Rectal smooth muscle tissue (tissue), 1 donor: ENCODE measurements around the gene CHST11.
"Not testable (repeated sequence)": the region's sequence is repeated elsewhere in the genome, so short reads cannot be mapped to it uniquely, and the experiment has no call there.

Experiments
- H3K27ac ChIP-seq: one replicate; pipeline ENCODE4 v1.7.0; 2013; ENCODE audit warnings: low read depth, low read length, inconsistent platforms
- H3K27me3 ChIP-seq: one replicate; pipeline ENCODE4 v1.7.0; 2013; ENCODE audit warnings: low read length; ENCODE audit not compliant: control insufficient read depth, insufficient read depth
- H3K36me3 ChIP-seq: one replicate; pipeline ENCODE4 v1.7.0; 2013; ENCODE audit warnings: low read length; ENCODE audit not compliant: control insufficient read depth, insufficient read depth
- H3K4me1 ChIP-seq: one replicate; pipeline ENCODE4 v1.7.0; 2013; ENCODE audit warnings: low read length; ENCODE audit not compliant: control insufficient read depth, insufficient read depth
- H3K4me3 ChIP-seq: one replicate; pipeline ENCODE4 v1.7.0; 2013; ENCODE audit warnings: low read length
- H3K9ac ChIP-seq: one replicate; pipeline ENCODE4 v1.7.0; 2013; ENCODE audit warnings: low read length

CHST11 gene

DNA sequence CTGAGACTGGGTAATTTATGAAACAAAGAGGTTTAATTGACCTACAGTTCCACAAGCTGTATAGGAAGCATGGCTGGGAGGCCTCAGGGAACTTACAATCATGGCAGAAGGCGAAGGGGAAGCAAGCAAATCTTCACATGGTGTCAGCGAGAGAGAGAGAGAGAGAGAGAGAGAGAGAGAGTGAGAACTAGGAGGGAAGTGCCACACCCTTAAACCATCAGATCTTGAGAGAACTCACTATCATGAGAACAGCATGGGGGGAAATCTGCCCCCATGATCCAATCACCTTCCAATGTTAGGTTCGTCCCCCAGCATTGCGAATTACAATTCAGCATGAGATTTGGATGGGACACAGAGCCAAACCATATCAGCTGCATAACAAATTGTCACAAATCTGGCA, 96.7 kb downstream of the CHST11 start:
- Histone ChIP-seq H3K27me3 (no peaks in the 10 kb centered on the region), H3K36me3 (no peaks in the 10 kb centered on the region), H3K4me1 (no peaks in the 10 kb centered on the region), H3K27ac (no peak overlapping the region), H3K4me3 (no peak overlapping the region), H3K9ac (no peak overlapping the region)

DNA sequence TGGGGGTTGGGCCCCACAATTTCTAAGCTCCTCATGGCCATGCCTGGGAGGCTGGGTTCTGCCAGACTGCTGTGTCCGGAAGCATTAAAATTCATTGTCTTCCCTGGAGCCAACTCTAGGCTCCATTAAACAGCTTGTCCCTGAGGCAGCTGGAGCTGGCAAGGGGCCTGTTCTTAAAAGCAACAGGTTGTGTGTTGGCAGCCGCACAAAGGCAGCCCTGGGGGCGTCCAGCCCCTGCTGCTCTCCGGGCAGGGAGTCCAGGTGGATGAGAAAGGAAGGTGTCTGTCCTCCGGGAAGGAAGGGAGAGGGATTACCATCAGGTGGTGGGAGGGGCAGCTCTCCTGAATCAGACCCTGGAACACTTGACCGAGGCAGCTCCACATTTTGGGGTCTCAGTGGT, 98.9 kb downstream of the CHST11 start:
- H3K4me3 ChIP-seq: no peak overlapping the region
- no peaks in the 10 kb centered on the region for H3K36me3 ChIP-seq
- no peaks in the 10 kb centered on the region for H3K4me1 ChIP-seq
- H3K9ac ChIP-seq: no peak overlapping the region
- H3K27ac ChIP-seq: no peak overlapping the region
- H3K27me3 ChIP-seq: no peaks in the 10 kb centered on the region

DNA sequence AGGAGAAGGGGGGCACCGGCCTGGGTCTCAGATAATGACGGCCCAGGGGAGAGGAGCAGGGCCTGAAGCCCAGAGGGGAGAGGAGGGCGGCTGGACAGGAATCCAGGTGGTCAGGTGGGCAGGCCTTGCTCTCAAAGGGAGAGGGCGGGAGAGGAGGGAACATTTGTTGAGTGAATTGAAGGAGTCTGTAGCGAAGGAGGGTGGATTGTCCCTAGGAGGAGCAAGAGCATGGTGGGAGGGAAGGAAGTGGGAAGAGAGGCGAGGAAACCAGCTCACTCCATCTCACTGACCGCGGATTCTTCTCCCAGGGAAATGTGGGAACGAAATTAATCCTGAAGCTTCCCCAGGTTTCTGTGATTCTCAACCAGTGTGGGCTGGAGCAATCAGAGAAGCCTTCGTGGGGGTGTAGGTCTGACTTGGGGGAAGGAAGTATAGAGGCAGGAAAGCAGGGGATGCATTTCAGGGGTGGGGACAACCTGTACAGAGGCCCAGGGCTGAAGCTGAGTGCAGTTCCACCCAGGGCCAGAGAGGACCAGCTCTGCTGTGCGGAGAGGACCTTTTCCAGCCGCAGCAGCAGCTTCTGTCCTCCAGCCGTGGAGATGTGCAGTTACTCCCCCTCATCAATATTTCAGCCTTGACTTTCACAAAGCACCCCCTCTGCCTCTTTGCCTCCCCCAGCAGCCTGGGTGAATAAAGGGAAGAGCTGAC, 100.9 kb downstream of the CHST11 start:
- Histone ChIP-seq H3K27ac (no peak overlapping the region), H3K36me3 (no peaks in the 10 kb centered on the region), H3K9ac (no peak overlapping the region), H3K4me3 (no peak overlapping the region), H3K27me3 (no peaks in the 10 kb centered on the region), H3K4me1 (no peaks in the 10 kb centered on the region)

DNA sequence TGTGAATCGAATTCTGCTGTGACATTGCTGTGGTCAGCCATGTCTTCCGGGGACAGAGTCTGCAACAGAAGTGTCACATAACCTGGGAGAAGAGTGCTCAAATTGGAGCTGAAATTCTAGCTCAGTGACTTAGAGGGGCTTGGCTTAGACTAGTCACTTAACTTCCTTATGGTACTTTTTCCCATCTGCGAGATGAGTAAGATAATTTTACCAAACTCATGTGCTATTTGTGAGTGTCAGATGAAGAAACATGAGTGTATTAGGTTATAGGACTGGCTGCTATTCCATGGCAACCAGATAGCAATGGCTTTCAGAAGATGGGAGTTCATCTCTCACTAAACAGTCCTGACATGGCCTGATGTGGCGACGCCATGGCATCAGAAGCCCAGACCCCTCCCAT, 104.1 kb downstream of the CHST11 start:
- no peak overlapping the region for H3K9ac ChIP-seq
- no peak overlapping the region for H3K4me3 ChIP-seq
- H3K27ac ChIP-seq: no peak overlapping the region
- no peaks in the 10 kb centered on the region for H3K36me3 ChIP-seq
- peaks cover 4% of the 10 kb centered on the region for H3K4me1 ChIP-seq
- no peaks in the 10 kb centered on the region for H3K27me3 ChIP-seq

DNA sequence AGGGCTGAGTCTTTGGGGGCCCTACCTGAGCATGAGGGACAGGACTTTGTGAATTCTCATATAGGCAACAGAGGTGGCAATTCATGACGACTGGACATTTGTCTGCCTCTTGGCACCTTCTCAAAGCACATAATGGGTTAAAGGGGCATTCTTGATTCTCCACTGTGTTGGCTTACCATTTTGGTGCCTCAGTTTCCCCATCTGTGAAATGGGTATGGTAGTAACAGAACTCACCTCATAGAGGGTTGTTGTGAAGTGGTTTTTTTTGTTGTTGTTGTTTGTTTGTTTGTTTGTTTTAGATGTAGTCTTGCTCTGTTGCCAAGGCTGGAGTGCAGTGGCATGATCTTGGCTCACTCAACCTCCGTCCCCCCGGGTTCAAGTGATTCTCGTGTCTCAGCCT, 106.0 kb downstream of the CHST11 start:
- Histone ChIP-seq H3K4me1 (peaks cover 4% of the 10 kb centered on the region), H3K27me3 (no peaks in the 10 kb centered on the region), H3K4me3 (no peak overlapping the region), H3K9ac (no peak overlapping the region), H3K27ac (no peak overlapping the region), H3K36me3 (no peaks in the 10 kb centered on the region)

DNA sequence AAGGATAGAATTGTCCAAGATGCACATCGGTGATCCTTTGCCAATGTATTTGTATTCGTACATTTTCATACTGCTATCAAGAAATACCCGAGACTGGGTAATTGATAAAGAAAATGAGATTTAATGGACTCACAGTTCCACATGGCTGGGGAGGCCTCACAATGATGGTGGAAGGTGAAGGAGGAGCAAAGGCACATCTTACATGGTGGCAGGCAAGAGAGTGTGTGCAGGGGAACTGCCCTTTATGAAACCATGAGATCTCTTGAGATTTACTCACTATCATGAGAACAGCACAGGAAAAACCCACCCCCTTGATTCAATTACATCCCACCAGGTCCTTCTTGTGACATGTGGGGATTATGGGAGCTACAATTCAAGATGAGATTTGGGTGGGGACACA, 107.9 kb downstream of the CHST11 start:
- not testable (repeated sequence) for H3K27me3 ChIP-seq, H3K36me3 ChIP-seq, H3K9ac ChIP-seq, H3K4me1 ChIP-seq, H3K27ac ChIP-seq, H3K4me3 ChIP-seq

DNA sequence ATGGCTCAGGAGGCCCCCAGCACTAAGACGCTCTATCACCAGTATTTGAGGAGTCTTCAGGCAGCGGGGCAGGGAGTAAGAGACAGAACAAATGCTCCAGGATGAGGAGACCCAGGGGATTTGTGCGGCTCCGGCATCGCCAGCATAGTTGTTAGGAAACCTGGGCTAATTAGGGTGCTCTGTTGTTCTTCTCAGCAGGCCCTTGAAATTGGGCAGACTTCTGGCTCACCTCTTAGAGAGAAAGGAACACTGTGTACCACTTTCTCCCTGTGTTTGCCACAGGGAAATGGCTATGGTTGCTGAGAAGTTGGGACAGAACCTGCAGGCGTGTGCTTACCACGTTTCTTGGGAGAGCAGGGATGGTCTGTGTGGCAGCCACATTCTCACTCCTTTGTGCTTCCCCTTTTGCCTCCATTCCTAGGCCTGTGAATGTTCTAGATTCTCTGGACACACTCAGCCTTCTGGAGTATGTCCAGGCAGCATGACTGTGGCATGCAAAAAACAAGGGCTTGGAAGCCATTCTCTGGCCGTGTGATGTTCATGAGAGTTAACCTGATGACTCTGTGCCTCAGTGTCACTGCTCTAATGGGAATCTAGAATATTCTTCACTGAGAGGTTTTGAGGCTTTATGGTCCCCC, 109.0 kb downstream of the CHST11 start:
- Histone ChIP-seq H3K27ac (peak overlapping the region; percentile 62), H3K9ac (no peak overlapping the region), H3K4me3 (no peak overlapping the region), H3K4me1 (peaks cover 8% of the 10 kb centered on the region), H3K36me3 (no peaks in the 10 kb centered on the region), H3K27me3 (no peaks in the 10 kb centered on the region)

DNA sequence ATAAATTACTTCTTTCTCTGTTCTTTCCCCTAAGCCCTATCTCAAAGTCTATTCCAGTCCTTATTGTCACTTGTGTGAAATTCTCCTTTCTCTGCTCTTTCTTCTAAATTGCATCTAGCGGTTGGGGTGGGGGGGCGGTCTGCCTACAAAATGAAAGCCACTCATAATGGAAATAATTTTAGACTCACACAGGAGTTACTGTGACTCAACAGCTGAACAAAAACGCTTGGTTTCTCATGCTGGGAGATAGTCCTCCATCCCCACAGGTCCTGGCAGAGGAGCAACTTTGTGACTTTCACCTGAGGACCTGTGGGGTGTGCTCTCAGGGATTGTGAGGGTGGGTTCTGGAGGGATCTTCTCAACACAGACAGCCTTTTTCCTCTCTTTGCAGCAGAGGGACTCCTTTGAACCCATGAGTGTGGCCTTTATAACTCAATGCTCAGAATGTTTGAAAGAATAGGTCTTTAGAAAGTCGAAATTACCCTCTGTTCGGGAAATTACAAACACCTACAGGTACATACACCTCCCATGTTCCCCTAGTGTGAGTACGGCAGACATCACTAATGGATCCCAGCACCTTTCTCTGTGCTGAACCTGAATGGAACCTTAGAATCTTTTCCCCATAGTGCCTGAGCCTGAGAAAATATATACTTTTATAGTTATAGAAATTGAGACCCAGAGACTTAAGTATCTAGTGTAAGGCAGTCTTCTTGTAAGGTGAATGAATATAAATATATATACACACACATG, 109.7 kb downstream of the CHST11 start:
- Histone ChIP-seq H3K27me3 (no peaks in the 10 kb centered on the region), H3K27ac (peak overlapping the region; percentile 62)

DNA sequence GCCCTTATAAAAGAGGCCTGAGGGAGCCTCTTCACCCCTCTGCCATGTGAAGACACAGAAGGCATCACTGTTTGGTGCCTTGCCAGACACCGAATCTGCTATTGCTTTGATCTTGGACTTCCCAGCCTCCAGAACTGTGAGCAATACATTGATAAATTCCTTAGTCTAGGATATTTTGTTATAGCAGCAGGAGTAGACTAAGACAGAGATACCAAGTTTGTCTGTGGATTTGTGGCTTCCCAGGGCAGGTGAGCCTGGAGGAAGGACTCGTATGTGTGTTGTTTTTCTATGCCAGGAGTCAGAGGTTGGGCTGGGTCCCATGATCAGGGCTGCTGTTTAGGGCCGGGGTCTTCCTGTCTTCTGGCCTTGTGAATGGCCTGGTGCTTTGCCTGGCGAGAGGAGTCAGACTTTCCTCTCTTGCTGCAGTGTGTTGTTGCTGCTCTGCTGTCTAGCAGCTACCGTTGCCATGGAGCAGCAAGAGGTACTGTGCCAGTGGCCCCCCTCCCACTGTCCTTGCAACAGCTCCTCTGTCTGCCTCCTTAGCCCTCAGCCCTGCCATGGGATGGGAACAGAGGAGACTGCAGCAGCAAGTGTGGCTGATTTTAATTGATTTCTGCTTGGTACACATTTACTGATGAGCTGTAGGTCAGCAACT, 111.2 kb downstream of the CHST11 start:
- no peak overlapping the region for H3K27ac ChIP-seq
- no peak overlapping the region for H3K4me3 ChIP-seq
- no peak overlapping the region for H3K9ac ChIP-seq
- no peaks in the 10 kb centered on the region for H3K27me3 ChIP-seq
- H3K4me1 ChIP-seq: peaks cover 8% of the 10 kb centered on the region
- H3K36me3 ChIP-seq: no peaks in the 10 kb centered on the region

More for the DNA sequence above, 109.7 kb downstream of the CHST11 start:
- no peak overlapping the region for H3K4me3 ChIP-seq
- H3K36me3 ChIP-seq: no peaks in the 10 kb centered on the region
- H3K9ac ChIP-seq: no peak overlapping the region
- H3K4me1 ChIP-seq: peaks cover 8% of the 10 kb centered on the region

DNA sequence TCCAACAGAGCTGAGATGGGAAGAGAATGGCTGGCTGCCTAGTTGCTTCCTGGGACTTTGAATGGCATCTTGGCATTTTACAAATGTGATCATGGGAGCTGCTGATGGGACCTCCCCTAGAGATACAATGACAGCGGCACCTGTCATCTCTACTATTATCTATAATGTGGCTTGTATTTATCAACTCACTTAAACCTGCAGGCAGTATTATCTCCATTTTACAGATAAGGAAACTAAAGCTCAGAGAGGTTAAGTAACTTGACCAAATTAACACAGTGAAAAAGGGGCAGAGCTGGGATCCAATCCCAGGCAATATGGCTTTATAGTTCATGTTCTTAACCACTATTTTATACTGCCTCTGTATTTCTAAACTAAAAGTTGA, 111.7 kb downstream of the CHST11 start:
- Histone ChIP-seq H3K4me1 (peaks cover 8% of the 10 kb centered on the region), H3K36me3 (no peaks in the 10 kb centered on the region), H3K27me3 (no peaks in the 10 kb centered on the region), H3K9ac (no peak overlapping the region), H3K27ac (no peak overlapping the region), H3K4me3 (no peak overlapping the region)

DNA sequence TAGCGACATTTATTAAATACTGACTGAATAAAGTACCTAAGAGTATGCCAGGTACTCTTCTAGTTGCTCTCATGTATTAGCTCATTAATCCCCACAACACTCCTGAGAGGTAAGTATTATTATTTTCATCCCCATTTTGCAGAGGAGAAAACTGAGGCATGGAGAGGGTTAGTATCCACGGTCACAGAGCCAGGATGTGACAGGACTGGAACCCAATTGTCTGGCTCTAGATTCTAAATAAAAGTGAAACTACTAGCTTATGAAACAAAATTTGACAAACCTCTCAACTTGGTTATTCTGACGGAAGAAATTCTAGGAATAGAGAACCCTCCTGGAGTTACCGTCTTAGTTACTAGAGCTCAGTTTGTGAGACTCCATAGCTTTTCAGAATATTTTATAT, 112.2 kb downstream of the CHST11 start:
- Histone ChIP-seq H3K36me3 (no peaks in the 10 kb centered on the region), H3K27me3 (no peaks in the 10 kb centered on the region), H3K27ac (no peak overlapping the region), H3K9ac (no peak overlapping the region), H3K4me1 (peaks cover 8% of the 10 kb centered on the region), H3K4me3 (no peak overlapping the region)

DNA sequence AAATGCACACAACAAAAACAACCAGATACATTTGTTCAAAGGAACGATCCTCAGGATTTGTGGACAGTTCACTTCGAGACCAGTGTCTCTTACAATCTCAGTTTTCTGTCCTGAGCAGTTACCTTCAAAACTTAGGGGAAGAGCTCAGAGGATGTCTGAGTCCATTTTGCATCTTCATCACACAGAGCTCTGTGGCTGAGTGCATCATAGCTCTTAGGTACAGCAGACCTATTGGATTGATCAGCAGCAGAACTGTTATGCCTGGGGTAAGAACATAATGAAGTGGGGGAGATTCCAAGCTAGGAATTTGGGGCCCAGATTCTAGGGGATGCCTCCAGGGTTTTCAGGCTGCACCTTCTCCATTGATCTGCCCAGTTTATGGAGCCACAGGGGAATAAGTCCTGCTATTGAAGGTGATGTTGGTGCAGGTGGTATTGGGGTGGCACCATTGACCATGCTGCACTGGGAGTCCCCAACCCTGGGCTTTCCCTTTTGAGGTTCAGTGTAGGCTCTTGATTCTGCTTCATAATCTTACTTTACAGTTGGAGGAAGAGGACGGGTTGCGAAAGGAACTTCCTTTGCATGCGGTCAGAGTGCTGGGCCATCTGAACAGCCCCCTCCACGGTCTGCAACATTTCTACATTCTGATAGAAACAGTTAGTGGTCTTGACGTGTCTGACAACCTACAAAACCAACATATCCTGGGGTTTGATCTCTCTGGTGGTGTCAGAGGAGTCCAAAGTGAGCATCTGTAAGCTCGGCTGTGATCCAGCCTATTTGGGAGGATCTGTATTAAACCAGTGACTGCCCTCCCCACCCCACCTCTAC, 112.8 kb downstream of the CHST11 start:
- Histone ChIP-seq H3K4me1 (peaks cover 8% of the 10 kb centered on the region), H3K9ac (no peak overlapping the region), H3K36me3 (no peaks in the 10 kb centered on the region), H3K4me3 (no peak overlapping the region), H3K27me3 (no peaks in the 10 kb centered on the region), H3K27ac (no peak overlapping the region)
